Measurements from ENCODE around the gene STRBP. TPM values are rescaled to one million over a fixed set of nuclear protein-coding genes. Genes with fewer than 3 reads are reported as not detected.

STRBP gene
- total and polyA plus RNA-seq, 9 donors: 4.9 to 18.8 (median 11.2) TPM

DNA sequence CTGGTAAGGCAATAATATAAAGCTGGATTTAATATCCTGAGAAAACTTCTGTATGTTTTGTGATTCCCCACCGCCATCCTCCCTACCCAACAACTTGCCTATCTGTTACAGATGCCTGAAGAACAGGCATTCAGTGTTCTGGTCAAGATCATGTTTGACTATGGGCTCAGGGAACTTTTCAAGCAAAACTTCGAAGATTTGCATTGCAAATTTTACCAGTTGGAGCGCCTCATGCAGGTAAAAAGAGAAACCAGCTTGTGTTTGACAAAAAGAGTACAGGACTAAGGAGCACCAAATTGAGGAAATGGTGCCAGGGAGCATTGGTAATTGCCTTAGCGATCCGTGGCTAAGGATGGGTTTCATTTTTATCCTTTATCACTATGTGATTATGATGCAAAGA, 194.9 kb downstream of the STRBP start:
- intact Hi-C loops (cut with DNase I): no loop called here
- DNase-seq: no peak
- Histone ChIP-seq H3K27me3 (no peaks in the 10 kb centered on the region), H3K36me3 (no peaks in the 10 kb centered on the region), H3K9me3 (no peaks in the 10 kb centered on the region), H3K27ac (peak overlapping the region in 1 of 2 donors; percentile 16), H3K4me1 (ENCODE audit: insufficient read depth) (peaks cover 13% of the 10 kb centered on the region), H3K4me3 (no peak overlapping the region)
- WGBS, 3 donors: 72 to 79% (median 74%) methylated on average over 5 of the region's 5 CpGs
- TF ChIP-seq EP300 (IDR thresholded peaks at IDR 0.05): no peak
- TF ChIP-seq, protein P1, sequence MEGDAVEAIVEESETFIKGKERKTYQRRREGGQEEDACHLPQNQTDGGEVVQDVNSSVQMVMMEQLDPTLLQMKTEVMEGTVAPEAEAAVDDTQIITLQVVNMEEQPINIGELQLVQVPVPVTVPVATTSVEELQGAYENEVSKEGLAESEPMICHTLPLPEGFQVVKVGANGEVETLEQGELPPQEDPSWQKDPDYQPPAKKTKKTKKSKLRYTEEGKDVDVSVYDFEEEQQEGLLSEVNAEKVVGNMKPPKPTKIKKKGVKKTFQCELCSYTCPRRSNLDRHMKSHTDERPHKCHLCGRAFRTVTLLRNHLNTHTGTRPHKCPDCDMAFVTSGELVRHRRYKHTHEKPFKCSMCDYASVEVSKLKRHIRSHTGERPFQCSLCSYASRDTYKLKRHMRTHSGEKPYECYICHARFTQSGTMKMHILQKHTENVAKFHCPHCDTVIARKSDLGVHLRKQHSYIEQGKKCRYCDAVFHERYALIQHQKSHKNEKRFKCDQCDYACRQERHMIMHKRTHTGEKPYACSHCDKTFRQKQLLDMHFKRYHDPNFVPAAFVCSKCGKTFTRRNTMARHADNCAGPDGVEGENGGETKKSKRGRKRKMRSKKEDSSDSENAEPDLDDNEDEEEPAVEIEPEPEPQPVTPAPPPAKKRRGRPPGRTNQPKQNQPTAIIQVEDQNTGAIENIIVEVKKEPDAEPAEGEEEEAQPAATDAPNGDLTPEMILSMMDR (IDR thresholded peaks at IDR 0.05): no peak
- no peak for TF ChIP-seq POLR2A (IDR thresholded peaks at IDR 0.05)

DNA sequence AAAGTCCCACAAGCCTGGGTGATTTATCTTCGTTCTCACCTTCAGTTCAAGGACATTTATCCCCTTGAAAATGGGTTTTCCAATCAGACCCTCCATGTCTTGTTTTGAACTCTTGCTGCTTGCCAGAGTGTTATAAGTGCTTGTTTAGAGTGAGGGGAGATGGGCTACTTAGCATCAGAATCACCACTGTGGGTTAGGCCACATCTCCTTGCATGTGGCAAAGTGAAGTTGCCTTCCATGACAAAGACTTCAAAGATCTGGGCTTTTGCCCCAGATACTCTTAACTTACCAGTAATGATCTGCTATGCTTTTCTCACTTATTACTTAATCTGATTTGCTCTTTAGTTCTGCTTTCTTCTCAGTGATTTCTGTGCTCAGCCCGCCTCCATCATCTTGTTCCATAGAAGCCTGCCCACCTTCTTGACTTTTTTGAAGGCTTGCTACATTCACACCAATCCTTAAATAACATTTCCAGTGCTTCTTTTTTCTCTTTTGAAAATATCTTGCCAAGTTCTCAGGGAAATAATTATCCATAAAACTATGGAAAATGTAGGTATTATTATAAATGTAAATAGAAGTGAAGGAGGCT, 195.9 kb downstream of the STRBP start:
- Histone ChIP-seq H3K27ac (no peak overlapping the region), H3K9me3 (no peaks in the 10 kb centered on the region), H3K4me3 (no peak overlapping the region), H3K27me3 (no peaks in the 10 kb centered on the region), H3K36me3 (no peaks in the 10 kb centered on the region), H3K4me1 (ENCODE audit: insufficient read depth) (peaks cover 13% of the 10 kb centered on the region)
- no peak for DNase-seq
- TF ChIP-seq POLR2A (IDR thresholded peaks at IDR 0.05): no peak
- TF ChIP-seq EP300 (IDR thresholded peaks at IDR 0.05): no peak
- TF ChIP-seq, protein P1 (IDR thresholded peaks at IDR 0.05): no peak
- 75 to 89% (median 78%) methylated on average over 2 of the region's 2 CpGs for WGBS, 3 donors
- intact Hi-C loops (cut with DNase I): no loop called here

MicroRNAs encoded within 50 kb of the gene (microRNA counts, 767-probe panel; counts per million panel counts)
- microRNA hsa-miR-600: 530 counts per million, percentile 78 among the panel's probes with 10 or more counts

Other genes with a start within 250 kb of the STRBP start
- gene GPR21, start 234.9 kb downstream of the STRBP start, total RNA-seq: 1 to 10 TPM in 5 of 7 donors, not detected in 2; 1.4 to 2.4 (median 1.9) TPM
- gene GPR21, start 234.9 kb downstream of the STRBP start, polyA plus RNA-seq: under 1 TPM; 0.39 to 0.60 TPM
- 10 to 100 TPM in 1 of 7 donors, 1 to 10 TPM in 2, under 1 TPM in 4; 0.25 to 20.4 (median 0.62) TPM for gene CRB2, start 87.6 kb upstream of the STRBP start, total RNA-seq
- under 1 TPM; 0.13 to 0.15 TPM for gene CRB2, start 87.6 kb upstream of the STRBP start, polyA plus RNA-seq